ENCODE measurements around the gene CPNE2.

- TF ChIP-seq EP300 (IDR thresholded peaks at IDR 0.05) (no peak), ESRRA (IDR thresholded peaks at IDR 0.05; ENCODE audit: borderline replicate concordance, low read length) (no peak), HOXB13 (CRISPR knock-in tag; IDR thresholded peaks at IDR 0.05; ENCODE audit: low read depth) (no peak), RARB (CRISPR knock-in tag; IDR thresholded peaks at IDR 0.05) (no peak), POLR2A (IDR thresholded peaks at IDR 0.05; ENCODE audit: low read length) (no peak), USF2 (IDR thresholded peaks at IDR 0.05) (no peak), ZFP36 (IDR thresholded peaks at IDR 0.05; ENCODE audit: borderline replicate concordance, partially characterized antibody) (no peak)
- TF ChIP-seq, protein P1, sequence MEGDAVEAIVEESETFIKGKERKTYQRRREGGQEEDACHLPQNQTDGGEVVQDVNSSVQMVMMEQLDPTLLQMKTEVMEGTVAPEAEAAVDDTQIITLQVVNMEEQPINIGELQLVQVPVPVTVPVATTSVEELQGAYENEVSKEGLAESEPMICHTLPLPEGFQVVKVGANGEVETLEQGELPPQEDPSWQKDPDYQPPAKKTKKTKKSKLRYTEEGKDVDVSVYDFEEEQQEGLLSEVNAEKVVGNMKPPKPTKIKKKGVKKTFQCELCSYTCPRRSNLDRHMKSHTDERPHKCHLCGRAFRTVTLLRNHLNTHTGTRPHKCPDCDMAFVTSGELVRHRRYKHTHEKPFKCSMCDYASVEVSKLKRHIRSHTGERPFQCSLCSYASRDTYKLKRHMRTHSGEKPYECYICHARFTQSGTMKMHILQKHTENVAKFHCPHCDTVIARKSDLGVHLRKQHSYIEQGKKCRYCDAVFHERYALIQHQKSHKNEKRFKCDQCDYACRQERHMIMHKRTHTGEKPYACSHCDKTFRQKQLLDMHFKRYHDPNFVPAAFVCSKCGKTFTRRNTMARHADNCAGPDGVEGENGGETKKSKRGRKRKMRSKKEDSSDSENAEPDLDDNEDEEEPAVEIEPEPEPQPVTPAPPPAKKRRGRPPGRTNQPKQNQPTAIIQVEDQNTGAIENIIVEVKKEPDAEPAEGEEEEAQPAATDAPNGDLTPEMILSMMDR (IDR thresholded peaks at IDR 0.05) = no peak
- TF ChIP-seq, protein P2, sequence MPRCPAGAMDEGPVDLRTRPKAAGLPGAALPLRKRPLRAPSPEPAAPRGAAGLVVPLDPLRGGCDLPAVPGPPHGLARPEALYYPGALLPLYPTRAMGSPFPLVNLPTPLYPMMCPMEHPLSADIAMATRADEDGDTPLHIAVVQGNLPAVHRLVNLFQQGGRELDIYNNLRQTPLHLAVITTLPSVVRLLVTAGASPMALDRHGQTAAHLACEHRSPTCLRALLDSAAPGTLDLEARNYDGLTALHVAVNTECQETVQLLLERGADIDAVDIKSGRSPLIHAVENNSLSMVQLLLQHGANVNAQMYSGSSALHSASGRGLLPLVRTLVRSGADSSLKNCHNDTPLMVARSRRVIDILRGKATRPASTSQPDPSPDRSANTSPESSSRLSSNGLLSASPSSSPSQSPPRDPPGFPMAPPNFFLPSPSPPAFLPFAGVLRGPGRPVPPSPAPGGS (IDR thresholded peaks at IDR 0.05) = no peak
- TF ChIP-seq, protein P3, sequence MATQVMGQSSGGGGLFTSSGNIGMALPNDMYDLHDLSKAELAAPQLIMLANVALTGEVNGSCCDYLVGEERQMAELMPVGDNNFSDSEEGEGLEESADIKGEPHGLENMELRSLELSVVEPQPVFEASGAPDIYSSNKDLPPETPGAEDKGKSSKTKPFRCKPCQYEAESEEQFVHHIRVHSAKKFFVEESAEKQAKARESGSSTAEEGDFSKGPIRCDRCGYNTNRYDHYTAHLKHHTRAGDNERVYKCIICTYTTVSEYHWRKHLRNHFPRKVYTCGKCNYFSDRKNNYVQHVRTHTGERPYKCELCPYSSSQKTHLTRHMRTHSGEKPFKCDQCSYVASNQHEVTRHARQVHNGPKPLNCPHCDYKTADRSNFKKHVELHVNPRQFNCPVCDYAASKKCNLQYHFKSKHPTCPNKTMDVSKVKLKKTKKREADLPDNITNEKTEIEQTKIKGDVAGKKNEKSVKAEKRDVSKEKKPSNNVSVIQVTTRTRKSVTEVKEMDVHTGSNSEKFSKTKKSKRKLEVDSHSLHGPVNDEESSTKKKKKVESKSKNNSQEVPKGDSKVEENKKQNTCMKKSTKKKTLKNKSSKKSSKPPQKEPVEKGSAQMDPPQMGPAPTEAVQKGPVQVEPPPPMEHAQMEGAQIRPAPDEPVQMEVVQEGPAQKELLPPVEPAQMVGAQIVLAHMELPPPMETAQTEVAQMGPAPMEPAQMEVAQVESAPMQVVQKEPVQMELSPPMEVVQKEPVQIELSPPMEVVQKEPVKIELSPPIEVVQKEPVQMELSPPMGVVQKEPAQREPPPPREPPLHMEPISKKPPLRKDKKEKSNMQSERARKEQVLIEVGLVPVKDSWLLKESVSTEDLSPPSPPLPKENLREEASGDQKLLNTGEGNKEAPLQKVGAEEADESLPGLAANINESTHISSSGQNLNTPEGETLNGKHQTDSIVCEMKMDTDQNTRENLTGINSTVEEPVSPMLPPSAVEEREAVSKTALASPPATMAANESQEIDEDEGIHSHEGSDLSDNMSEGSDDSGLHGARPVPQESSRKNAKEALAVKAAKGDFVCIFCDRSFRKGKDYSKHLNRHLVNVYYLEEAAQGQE (IDR thresholded peaks at IDR 0.05) = no peak
Observed at GRCh38 chr16:57066625-57067024, 25.8 kb upstream of the CPNE2 start.

Measured in A549 (cell line).